Muscle of back (tissue), 11 donors: ENCODE measurements around the gene RNASET2. TPM values are rescaled to one million over a fixed set of nuclear protein-coding genes. Genes with fewer than 3 reads are reported as not detected.
"Not testable (repeated sequence)": the region's sequence is repeated elsewhere in the genome, so short reads cannot be mapped to it uniquely, and the experiment has no call there.

Experiments used
- DNase-seq, 3 donors: peaks; one replicate each; pipeline versions ENCODE4 v3.0.0 to v3.0.0-alpha.2; 2013
- polyA plus RNA-seq, 10 donors: library from polyadenylated mRNA; unstranded; fragments of 120-200 nt; gene quantifications; one replicate each; pipeline ENCODE4 v1.2.1, GENCODE V29; 2013; ENCODE audit not compliant: insufficient read length in 10 of 10

RNASET2 gene
- polyA plus RNA-seq, 10 donors = 14.3 to 21.9 (median 16.7) TPM

- no peak for DNase-seq
Observed at GRCh38 chr6:166971271-166971670, 14.9 kb upstream of the RNASET2 start.

GRCh38 chr6:166970776-166971175 lies 14.4 kb upstream of the RNASET2 start:
- DNase-seq = no peak

GRCh38 chr6:166970091-166970490 lies 13.7 kb upstream of the RNASET2 start:
- DNase-seq = no peak

GRCh38 chr6:166969390-166970002 lies 13.1 kb upstream of the RNASET2 start:
- no peak for DNase-seq

GRCh38 chr6:166966268-166966667 lies 9.9 kb upstream of the RNASET2 start:
- DNase-seq = no peak

GRCh38 chr6:166960609-166960978 lies 4.2 kb upstream of the RNASET2 start:
- no peak for DNase-seq

GRCh38 chr6:166959911-166960608 lies 3.7 kb upstream of the RNASET2 start:
- no peak for DNase-seq

GRCh38 chr6:166958926-166959861 lies 2.8 kb upstream of the RNASET2 start:
- peak in 1 of 3 donors; percentile 33 for DNase-seq

- no peak for DNase-seq
Observed at GRCh38 chr6:166957805-166958076, 1.4 kb upstream of the RNASET2 start.

GRCh38 chr6:166957087-166957804 lies 896 bp upstream of the RNASET2 start:
- peak in 1 of 3 donors; percentile 68 for DNase-seq

GRCh38 chr6:166955865-166956443 lies 396 bp downstream of the RNASET2 start:
- DNase-seq = no peak

- peak in 1 of 3 donors; percentile 37 for DNase-seq
Observed at GRCh38 chr6:166955121-166955864, 1.1 kb downstream of the RNASET2 start.

- no peak for DNase-seq
Observed at GRCh38 chr6:166954118-166954713, 2.1 kb downstream of the RNASET2 start.

GRCh38 chr6:166952567-166953486 lies 3.5 kb downstream of the RNASET2 start:
- DNase-seq = no peak

GRCh38 chr6:166952121-166952520 lies 4.2 kb downstream of the RNASET2 start:
- DNase-seq = no peak

GRCh38 chr6:166951670-166952060 lies 4.7 kb downstream of the RNASET2 start:
- DNase-seq = no peak

- DNase-seq = not testable (repeated sequence)
Observed at GRCh38 chr6:166950892-166951669, 5.3 kb downstream of the RNASET2 start.

- DNase-seq = no peak
Observed at GRCh38 chr6:166950443-166950821, 5.9 kb downstream of the RNASET2 start.
